Activated CD8-positive, alpha-beta memory T cell treated with anti-CD3 and anti-CD28 coated beads for 1 hour (primary cell): ENCODE results near the gene INPP5K.
"Not testable (repeated sequence)": the region's sequence is repeated elsewhere in the genome, so short reads cannot be mapped to it uniquely, and the experiment has no call there.

Source experiments
- DNase-seq, 2 donors: peaks; one replicate each; pipeline ENCODE4 v3.0.0-alpha.2; 2020; ENCODE audit warnings: low read depth in 1 of 2; ENCODE audit errors: extremely low read depth in 1 of 2

The INPP5K gene

GRCh38 chr17:1469231-1469852 is 47.1 kb downstream of the INPP5K start:
- DNase-seq, result no peak

GRCh38 chr17:1467898-1468492 is 48.4 kb downstream of the INPP5K start:
- DNase-seq, result no peak

GRCh38 chr17:1467258-1467657 is 49.2 kb downstream of the INPP5K start:
- DNase-seq, result no peak

GRCh38 chr17:1464186-1464585 is 52.2 kb downstream of the INPP5K start:
- no peak for DNase-seq

GRCh38 chr17:1462164-1463112 is 54.0 kb downstream of the INPP5K start:
- no peak for DNase-seq

- no peak for DNase-seq
Observed at GRCh38 chr17:1461198-1461944, 55.0 kb downstream of the INPP5K start.

GRCh38 chr17:1460233-1460632 is 56.2 kb downstream of the INPP5K start:
- no peak for DNase-seq

- peak; percentile 88 to 99 for DNase-seq
Observed at GRCh38 chr17:1455797-1456599, 60.4 kb downstream of the INPP5K start, which contains the start of gene CRK. TSS of gene CRK (minus strand) at chr17:1456232. CDS start at chr17:1456117, 115 bp downstream.

- DNase-seq, result no peak
Observed at GRCh38 chr17:1455291-1455796, 61.1 kb downstream of the INPP5K start.

GRCh38 chr17:1454541-1454940 is 61.9 kb downstream of the INPP5K start:
- DNase-seq, result no peak

- DNase-seq, result not testable (repeated sequence)
Observed at GRCh38 chr17:1453694-1454093, 62.7 kb downstream of the INPP5K start.

- no peak for DNase-seq
Observed at GRCh38 chr17:1452836-1453235, 63.6 kb downstream of the INPP5K start.

GRCh38 chr17:1450261-1450660 is 66.2 kb downstream of the INPP5K start:
- DNase-seq, result not testable (repeated sequence)

- DNase-seq, result no peak
Observed at GRCh38 chr17:1449412-1449967, 66.9 kb downstream of the INPP5K start.

- DNase-seq, result no peak
Observed at GRCh38 chr17:1447052-1447451, 69.4 kb downstream of the INPP5K start.

GRCh38 chr17:1446201-1446600 is 70.2 kb downstream of the INPP5K start:
- DNase-seq, result no peak

GRCh38 chr17:1445695-1446094 is 70.7 kb downstream of the INPP5K start:
- DNase-seq, result not testable (repeated sequence)
